Right atrium auricular region (tissue), 2 donors: ENCODE measurements around the gene OXSR1. TPM values are rescaled to one million over a fixed set of nuclear protein-coding genes. Genes with fewer than 3 reads are reported as not detected.

ENCODE experiments used
- DNase-seq: peaks from one replicate; pipeline ENCODE4 v3.0.0-alpha.2; 2019; ENCODE audit warnings: low spot score
- H3K27ac ChIP-seq, 2 donors: fragments of 200-600 bp; sonication (generic); 1 replicate in 1 of 2; 2 replicates in 1 of 2; pipeline ENCODE4 v1.5.1; 2016 to 2019
- H3K27me3 ChIP-seq, 2 donors: fragments of 200-600 bp; sonication (generic); one replicate each; pipeline versions ENCODE4 v1.5.1 to v1.6.0; 2017 to 2019
- H3K36me3 ChIP-seq: fragments of 200-600 bp; sonication (generic); one replicate; pipeline ENCODE4 v1.5.1; 2016
- H3K4me1 ChIP-seq, 2 donors: fragments of 200-600 bp; sonication (generic); one replicate each; pipeline versions ENCODE4 v1.5.1 to v1.6.0; 2017 to 2019
- H3K4me3 ChIP-seq, 2 donors: fragments of 200-600 bp; sonication (generic); 1 replicate in 1 of 2; 2 replicates in 1 of 2; pipeline ENCODE4 v1.5.1; 2017 to 2019; ENCODE audit warnings: mild to moderate bottlenecking in 1 of 2, moderate library complexity in 1 of 2
- H3K9me3 ChIP-seq, 2 donors: fragments of 200-600 bp; sonication (generic); one replicate each; pipeline ENCODE4 v1.5.1; 2019
- total RNA-seq, 2 donors: library from RNA; depleted of rRNA; stranded (reverse); fragments of >200 nt; gene quantifications; one replicate each; pipeline ENCODE4 v1.1.0, GENCODE V29; 2016
- TF ChIP-seq, protein P1 (sequence below), 2 donors: fragments of 200-600 bp; sonication (generic); IDR thresholded peaks; one replicate each; pipeline ENCODE4 v1.5.1; 2019; ENCODE audit warnings: antibody characterized with exemption in 2 of 2

The OXSR1 gene
- total RNA-seq, 2 donors from 2014 or later = 25.8 to 27.2 TPM

DNA sequence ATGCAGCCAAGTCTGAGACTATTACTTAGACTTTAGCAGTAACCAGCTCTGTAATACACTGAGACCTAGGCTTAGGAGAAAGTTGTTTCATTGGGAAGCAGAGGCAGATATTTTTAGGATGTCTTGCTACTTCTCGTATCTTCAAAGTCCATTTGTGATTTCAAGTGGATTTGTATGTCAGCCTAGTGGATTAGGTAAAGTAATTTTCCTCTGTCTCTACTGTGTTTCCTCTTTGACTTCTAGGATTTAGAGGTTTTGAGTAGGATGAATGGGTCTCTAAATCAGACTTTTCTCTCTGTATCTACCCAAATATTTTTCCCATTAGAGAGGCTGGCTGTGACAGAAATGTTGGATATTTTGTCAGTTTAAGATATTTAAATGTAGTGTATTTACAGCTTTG is 46.8 kb downstream of the OXSR1 start:
- H3K9me3 ChIP-seq = no peaks in the 10 kb centered on the region
- no peak for DNase-seq
- H3K27ac ChIP-seq = no peak overlapping the region
- TF ChIP-seq, protein P1, sequence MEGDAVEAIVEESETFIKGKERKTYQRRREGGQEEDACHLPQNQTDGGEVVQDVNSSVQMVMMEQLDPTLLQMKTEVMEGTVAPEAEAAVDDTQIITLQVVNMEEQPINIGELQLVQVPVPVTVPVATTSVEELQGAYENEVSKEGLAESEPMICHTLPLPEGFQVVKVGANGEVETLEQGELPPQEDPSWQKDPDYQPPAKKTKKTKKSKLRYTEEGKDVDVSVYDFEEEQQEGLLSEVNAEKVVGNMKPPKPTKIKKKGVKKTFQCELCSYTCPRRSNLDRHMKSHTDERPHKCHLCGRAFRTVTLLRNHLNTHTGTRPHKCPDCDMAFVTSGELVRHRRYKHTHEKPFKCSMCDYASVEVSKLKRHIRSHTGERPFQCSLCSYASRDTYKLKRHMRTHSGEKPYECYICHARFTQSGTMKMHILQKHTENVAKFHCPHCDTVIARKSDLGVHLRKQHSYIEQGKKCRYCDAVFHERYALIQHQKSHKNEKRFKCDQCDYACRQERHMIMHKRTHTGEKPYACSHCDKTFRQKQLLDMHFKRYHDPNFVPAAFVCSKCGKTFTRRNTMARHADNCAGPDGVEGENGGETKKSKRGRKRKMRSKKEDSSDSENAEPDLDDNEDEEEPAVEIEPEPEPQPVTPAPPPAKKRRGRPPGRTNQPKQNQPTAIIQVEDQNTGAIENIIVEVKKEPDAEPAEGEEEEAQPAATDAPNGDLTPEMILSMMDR (IDR thresholded peaks at IDR 0.05) = no peak
- peaks cover 0 to 14% of the 10 kb centered on the region in 2 donors for H3K4me1 ChIP-seq
- H3K4me3 ChIP-seq = no peak overlapping the region
- no peaks in the 10 kb centered on the region for H3K27me3 ChIP-seq
- H3K36me3 ChIP-seq = peaks cover 7% of the 10 kb centered on the region

DNA sequence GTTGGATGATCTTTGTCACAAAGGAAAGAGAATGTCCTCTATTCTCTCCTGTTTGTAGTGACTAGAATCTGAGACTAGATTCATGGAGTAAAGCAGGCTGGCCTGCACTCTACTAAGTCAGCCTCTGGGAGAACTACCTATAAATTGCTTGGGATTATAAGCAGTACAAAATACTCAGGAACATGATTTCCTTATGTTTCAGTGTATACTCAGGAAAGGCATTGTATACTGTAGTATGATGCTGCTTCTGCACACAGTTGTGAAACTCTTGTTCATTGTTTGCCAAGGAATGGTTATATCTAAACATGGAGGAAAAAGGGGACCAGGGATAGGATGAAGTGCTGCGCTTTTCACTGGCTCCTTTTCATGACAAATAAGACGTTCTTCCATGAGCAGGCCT is 49.2 kb downstream of the OXSR1 start:
- TF ChIP-seq, protein P1 (IDR thresholded peaks at IDR 0.05) = no peak
- H3K9me3 ChIP-seq = no peaks in the 10 kb centered on the region
- no peaks in the 10 kb centered on the region for H3K27me3 ChIP-seq
- H3K27ac ChIP-seq = no peak overlapping the region
- no peak for DNase-seq
- H3K4me3 ChIP-seq = no peak overlapping the region
- H3K36me3 ChIP-seq = peaks cover 7% of the 10 kb centered on the region
- peaks cover 0 to 8% of the 10 kb centered on the region in 2 donors for H3K4me1 ChIP-seq

DNA sequence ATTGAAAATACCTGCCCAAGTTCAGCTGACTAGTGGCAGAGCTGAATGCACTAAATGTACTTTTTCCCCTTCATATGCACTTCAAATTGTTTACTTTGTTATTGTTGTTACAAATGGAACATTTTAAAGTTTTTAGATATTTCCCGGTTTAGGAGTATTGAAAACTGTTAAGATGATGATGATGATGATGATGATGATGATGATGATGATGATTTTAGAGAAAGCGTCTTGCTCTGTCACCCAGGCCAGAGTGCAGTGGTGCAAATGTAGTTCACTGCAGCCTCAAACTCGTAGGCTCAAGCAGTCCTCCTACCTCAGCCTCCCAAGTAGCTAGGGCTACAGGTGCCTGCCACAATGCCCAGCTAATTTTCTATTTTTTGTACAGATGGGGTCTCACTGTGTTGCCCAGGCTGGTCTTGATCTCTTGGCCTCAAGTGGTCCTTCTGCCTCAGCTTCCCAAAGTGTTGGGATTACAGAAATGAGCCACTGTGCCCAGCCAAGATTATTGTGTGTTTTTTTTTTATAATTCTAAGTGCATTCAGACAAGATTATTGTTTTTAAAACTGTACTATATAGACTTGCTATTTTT is 54.4 kb downstream of the OXSR1 start:
- Histone ChIP-seq H3K9me3 (no peaks in the 10 kb centered on the region), H3K27ac (no peak overlapping the region), H3K4me1 (no peaks in the 10 kb centered on the region), H3K36me3 (peaks cover 24% of the 10 kb centered on the region), H3K27me3 (no peaks in the 10 kb centered on the region), H3K4me3 (no peak overlapping the region)
- DNase-seq = no peak
- TF ChIP-seq, protein P1 (IDR thresholded peaks at IDR 0.05) = no peak

DNA sequence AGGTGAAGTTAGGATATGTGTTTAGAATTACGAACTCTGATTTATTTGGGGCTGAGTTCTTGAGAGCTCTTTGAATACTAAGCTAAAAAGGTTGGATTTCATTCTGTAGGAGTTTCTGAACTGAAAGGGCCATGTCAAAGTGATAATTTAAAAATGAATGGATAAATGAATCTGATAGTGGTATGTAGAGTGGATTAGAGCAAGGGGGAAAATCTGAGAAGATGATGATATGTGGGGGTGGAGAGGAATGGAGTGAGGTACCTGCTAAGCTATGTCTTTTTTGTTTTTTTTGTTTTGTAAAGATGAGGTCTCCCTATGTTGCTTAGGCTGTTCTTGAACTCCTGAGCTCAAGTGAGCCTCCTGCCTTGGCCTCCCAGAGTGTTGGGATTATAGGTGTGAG is 55.7 kb downstream of the OXSR1 start:
- Histone ChIP-seq H3K27ac (no peak overlapping the region), H3K27me3 (no peaks in the 10 kb centered on the region), H3K9me3 (no peaks in the 10 kb centered on the region), H3K36me3 (peaks cover 33% of the 10 kb centered on the region), H3K4me3 (no peak overlapping the region), H3K4me1 (no peaks in the 10 kb centered on the region)
- TF ChIP-seq, protein P1 (IDR thresholded peaks at IDR 0.05) = no peak
- DNase-seq = no peak

DNA sequence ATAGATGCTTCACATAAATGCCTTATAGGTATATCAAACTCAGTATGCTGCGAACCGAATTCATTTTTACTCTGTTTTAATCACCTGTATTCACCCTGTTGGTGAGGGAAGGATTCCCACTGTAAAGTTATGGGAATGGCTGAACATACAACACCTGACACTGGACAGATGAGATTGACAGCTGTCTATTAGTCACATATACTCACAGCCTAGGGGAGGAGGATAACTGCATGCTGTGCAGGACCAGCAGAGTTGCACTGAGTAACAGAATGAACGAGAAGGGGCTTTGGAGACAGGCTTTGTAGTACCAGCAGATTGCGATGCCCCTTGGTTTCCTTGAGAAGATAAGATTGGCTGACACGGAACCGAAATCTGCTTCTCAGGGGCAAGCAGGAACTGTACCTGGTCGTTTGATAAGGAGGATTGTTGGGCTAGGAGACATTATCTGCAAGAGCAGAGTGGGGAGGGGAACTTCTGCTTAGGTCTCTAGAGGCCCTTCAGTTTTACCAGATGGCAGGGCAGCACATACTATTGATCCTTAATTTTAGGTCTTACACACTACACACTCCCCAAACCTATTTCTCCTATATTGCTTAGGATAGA is 56.8 kb downstream of the OXSR1 start:
- H3K27ac ChIP-seq = no peak overlapping the region
- TF ChIP-seq, protein P1 (IDR thresholded peaks at IDR 0.05) = no peak
- no peaks in the 10 kb centered on the region for H3K27me3 ChIP-seq
- peaks cover 27% of the 10 kb centered on the region for H3K36me3 ChIP-seq
- H3K9me3 ChIP-seq = no peaks in the 10 kb centered on the region
- DNase-seq = no peak
- no peaks in the 10 kb centered on the region for H3K4me1 ChIP-seq
- H3K4me3 ChIP-seq = no peak overlapping the region

DNA sequence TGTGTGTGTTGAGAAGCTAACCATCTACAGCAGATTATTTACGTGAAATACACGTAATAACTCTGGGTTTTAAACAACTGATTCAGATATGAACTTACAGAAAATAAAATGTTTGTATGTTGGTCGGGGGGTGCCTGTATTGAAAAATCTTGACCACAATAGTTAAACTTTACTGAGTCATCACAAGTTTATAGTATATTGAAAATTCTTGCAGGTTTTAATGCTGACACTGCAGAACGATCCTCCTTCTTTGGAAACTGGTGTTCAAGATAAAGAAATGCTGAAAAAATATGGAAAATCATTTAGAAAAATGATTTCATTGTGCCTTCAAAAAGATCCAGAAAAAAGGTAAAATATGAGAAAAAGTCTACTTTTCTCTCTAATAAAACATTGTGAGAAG is 59.0 kb downstream of the OXSR1 start:
- Histone ChIP-seq H3K4me3 (no peak overlapping the region), H3K27ac (no peak overlapping the region), H3K9me3 (no peaks in the 10 kb centered on the region), H3K27me3 (no peaks in the 10 kb centered on the region), H3K36me3 (peaks cover 27% of the 10 kb centered on the region), H3K4me1 (no peaks in the 10 kb centered on the region)
- TF ChIP-seq, protein P1 (IDR thresholded peaks at IDR 0.05) = no peak
- no peak for DNase-seq
